ENCODE data around the gene FCMR.

FCMR gene

GRCh38 chr1:206922524-206922923 is 783 bp upstream of the FCMR start:
- DNase-seq = no peak

DNA sequence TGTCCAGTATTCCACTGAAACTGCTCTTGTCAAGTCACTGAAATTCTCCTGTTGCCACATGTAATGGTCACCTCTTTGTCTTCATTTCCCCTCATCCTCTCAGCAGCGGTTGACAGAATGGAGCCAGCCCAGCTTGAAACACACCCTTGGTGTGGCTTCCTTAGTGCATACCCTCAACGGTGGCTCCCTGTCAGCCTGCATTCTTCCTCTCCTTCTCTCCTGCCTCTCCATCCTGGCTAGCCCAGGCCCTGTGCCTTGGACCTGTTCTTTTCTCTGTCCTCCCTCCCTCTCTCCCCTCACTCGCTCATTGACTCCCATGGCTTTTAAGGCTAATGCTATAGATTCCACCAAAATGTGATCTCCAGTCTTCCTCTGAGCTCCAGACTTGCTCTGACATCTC is 3.7 kb downstream of the FCMR start:
- DNase-seq = no peak

GRCh38 chr1:206916000-206916709 is 5.6 kb downstream of the FCMR start:
- no peak for DNase-seq

DNA sequence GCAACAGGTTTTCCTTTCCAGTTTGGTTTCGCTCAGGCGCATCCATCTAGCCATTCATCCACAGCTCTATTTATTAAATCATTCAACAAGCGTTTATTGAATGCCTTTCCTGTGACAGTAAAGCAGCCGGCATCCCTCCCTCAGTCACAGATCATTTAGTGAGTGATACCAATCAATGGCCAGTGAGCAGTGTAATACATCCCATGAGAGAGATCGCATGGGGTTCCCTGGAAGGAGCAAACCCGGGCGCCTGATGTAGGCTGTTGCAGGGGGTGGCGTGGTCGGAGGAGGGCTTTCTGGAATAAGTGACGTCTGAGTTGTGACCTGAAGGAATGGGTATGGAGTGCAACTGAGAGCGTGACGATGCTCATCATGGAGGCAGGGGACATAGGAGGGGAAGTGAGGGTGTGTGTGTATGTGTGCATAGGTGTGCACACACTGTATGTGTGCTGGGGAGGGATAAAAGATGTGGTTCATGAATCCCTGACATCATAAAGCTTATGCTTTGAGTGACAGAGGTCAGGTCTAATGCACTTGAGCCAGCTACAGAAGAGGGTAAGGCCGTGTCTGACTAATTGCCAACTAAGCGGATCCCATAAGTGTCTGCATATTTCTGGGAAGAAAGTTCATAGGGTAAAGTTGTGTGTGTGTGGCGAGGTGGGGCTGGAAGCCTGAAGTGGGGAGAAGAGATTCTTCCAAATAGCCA is 6.6 kb downstream of the FCMR start:
- no peak for DNase-seq

GRCh38 chr1:206913766-206914537 is 7.8 kb downstream of the FCMR start:
- DNase-seq = no peak

DNA sequence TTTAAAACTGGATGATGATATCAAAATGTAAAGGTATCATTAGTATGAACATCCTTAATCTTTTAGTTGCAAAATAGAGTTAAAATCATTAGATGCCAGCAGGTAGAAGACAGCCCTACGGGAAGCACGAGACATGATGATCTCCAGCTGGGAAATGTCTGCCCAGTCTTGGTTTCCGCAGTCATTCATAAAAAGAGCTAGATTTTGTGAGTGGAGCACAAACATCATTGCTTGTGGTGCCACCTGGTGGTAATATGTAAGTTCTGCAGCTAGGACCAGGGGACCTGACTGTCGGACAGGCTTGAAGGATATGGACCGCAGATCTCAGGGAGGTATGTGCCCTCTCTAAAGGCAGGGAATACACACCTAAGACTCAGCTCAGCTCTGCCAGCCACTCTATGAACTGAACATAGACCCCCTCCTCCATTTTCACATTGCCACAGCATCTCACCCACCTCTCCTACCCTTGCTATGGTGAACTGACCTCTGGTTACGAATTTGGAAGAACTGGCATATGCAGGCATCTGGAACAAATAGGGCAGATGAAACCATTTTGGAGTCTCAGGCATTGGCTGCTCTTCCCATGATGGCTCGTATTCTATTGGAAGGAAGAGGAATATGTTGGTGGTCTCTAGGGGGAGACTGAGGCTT is 9.2 kb downstream of the FCMR start:
- DNase-seq = peak; percentile 48

GRCh38 chr1:206911064-206911663 is 10.6 kb downstream of the FCMR start:
- DNase-seq = no peak

GRCh38 chr1:206909883-206910318 is 11.8 kb downstream of the FCMR start:
- DNase-seq = no peak

GRCh38 chr1:206909161-206909882 is 12.4 kb downstream of the FCMR start:
- DNase-seq = peak; percentile 17

GRCh38 chr1:206908038-206908437 is 13.7 kb downstream of the FCMR start:
- DNase-seq = no peak

DNA sequence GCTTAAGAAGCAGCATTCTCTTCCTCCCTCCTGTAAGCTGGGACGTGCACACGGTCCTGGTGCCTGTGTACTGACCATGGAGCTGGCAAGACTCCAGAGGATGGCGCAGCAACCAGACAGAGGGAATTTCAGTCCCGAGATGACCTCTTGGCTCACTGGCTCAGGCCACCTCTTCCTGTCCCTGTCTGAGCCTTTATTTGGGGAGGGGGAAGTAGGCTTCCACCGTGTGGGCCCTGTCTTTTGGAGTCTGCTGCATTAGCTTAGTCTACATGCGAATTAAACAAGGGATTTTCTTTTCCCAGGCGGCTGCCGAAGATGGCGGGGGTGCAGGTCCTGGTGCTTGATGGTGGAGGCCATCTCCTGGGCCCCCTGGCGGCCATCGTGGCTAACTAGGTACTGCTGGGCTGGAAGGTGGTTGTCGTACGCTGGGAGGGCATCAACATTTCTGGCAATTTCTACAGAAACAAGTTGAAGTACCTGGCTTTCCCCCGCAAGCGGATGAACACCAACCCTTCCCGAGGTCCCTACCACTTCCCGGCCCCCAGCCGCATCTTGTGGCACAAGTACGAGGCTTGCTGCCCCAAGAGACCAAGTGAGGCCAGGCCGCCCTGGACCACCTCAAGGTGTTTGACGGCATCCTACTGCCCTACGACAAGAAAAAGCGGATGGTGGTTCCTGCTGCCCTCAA is 14.3 kb downstream of the FCMR start:
- DNase-seq = no peak

DNA sequence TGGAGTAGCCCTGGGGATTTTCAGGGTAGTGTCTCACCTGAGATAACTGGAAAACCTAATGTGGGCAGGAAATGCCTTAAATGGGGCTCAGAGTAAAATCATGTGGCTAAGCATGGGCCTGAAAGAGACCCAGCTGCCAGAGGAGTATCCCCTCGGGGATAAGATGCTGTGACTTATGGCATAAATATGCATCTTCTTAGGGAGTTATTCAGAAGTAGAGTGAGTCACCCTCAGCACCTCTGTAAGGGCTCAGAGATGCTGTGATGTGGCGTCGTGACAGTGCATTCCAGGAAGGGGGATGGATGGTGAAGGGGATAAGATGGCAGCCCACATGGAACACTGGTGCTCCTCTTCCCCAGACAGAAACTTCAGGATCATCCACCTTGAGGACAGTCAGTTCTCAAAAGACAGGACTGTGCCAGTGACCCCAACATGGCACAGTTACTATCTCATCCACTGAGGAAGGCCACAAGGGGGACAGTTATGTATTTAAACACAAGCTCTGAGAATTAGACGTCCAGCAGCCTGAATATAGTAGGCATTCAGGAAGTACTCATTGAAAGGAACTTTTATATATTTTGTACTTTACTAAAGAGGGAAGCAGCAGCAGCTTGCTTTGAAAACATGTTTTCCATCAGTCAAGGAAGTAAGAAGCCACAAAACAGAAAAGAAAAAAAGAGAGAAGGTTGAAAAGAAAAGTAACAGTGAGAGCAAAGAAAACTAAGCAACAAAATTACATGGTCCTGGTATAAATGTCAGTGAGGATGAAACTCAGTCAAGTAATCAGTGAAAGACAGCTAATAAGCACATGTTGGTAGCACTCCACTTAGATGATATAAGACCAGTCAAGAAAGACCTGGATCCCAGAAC is 16.2 kb downstream of the FCMR start:
- DNase-seq = peak; percentile 9

GRCh38 chr1:206904423-206905142 is 17.2 kb downstream of the FCMR start:
- DNase-seq = no peak

- DNase-seq = no peak
These were observed 18.1 kb downstream of the FCMR start for GRCh38 chr1:206903687-206904086.

- DNase-seq = no peak
These were observed 19.0 kb downstream of the FCMR start for GRCh38 chr1:206902702-206903101.

- no peak for DNase-seq
These were observed 19.8 kb downstream of the FCMR start for GRCh38 chr1:206901944-206902343.

- DNase-seq = no peak
These were observed 21.6 kb downstream of the FCMR start for GRCh38 chr1:206900149-206900548.

DNA sequence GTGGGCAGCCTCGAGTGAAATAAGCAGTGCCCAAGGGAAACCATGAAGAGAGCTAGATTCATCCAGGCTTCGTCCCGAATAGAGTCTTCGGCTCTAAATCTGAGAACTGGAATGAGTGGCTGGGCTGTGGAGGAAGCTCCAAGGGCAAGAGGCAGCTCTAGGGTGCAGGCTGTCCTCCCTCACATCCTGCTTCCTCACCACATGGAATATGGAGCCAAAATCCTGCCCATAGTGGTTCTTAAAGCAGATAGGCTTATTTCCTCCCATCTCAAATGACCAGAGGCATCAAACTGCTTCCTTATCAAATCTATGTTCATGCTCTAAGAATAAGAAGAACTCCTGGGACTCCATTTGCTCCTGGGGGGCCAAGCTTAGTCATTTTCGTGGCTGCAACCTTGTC is 22.0 kb downstream of the FCMR start:
- no peak for DNase-seq

DNA sequence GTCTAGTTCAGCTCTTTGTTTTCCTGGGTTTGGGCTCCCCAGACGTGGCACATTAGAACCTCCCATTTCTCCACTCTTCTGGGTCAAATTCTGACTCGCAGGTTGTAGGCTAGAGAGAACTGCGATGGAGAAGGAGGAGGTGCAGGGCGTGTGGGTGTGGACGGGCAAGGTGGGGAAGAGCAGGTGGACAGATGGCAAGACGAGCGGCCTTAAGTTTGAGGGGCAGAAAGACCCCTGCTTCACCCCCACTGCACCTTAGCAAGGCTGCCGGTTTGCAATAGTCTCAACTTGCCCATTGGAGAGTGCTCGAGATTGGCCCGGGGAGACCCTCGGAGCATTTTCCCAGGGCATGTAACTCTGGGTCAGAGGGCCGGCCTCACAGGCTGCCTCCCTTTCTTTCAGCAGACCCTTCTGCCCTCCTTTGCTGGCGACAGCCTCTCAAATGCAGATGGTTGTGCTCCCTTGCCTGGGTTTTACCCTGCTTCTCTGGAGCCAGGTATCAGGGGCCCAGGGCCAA is 22.8 kb downstream of the FCMR start:
- no peak for DNase-seq
